NK-92 (cell line): ENCODE results near the gene MTARC2.

Source experiments
- DNase-seq: peaks from one replicate; lab custom pipeline; 2025; ENCODE audit not compliant: unreplicated experiment; lab: John Stamatoyannopoulos, UW

MTARC2 gene

DNA sequence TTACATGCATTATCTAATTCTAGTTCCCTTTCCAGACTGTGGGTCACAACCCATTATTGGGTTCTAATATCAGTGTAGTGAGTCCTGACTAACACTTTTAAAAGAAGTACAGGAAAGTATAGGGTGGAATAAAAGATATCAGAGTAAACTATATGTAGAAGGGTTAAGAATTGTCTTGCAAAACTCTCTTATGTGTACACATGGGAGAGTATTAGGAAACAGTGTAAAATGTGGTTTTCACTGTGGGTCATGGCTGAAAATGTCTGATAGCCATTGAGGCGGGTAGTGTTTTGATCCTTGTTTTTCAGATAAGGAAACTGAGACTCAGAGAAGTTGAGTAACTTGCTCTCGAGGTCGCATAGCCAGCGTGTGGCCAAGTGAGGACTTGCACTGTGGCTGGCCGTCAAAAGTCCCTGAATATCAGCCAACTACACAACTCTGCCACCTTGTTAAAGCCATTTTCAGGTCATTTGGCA, 20.0 kb downstream of the MTARC2 start:
- DNase-seq = no peak

GRCh38 chr1:220769205-220769604, 21.1 kb downstream of the MTARC2 start:
- no peak for DNase-seq

DNA sequence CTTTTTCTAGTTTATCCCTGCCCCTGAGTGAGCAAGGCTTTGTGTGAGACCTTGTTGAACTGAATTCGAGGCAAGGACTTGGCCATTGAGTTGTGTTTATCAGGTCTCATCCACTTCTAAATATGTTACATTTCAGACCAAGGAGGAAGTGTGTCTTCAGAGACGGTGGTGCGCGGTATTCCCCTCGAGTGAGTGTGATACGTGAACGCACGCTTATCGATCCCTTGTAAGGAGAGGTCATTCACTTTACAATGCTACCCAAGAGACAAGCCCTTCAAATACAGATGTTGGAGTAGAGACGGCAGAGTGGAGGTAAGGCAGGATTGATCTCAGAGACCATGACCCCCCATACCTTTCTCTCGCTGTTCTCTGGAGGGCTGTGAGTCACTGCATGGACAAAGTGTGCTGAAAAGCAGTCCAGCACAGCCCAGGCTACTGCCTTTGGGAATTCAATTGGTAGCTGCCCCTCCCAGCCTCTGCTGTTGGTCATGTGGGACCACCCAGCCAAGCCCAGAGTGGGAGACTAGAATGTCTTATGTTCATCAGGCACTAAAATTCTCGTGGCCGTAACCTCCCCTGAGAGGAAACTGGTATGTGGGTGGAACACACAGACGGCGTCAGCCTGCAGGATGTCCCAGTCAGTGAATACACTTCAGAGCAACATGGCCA, 22.3 kb downstream of the MTARC2 start:
- DNase-seq = no peak

- DNase-seq = no peak
Measured at GRCh38 chr1:220772846-220773245, 24.7 kb downstream of the MTARC2 start.

DNA sequence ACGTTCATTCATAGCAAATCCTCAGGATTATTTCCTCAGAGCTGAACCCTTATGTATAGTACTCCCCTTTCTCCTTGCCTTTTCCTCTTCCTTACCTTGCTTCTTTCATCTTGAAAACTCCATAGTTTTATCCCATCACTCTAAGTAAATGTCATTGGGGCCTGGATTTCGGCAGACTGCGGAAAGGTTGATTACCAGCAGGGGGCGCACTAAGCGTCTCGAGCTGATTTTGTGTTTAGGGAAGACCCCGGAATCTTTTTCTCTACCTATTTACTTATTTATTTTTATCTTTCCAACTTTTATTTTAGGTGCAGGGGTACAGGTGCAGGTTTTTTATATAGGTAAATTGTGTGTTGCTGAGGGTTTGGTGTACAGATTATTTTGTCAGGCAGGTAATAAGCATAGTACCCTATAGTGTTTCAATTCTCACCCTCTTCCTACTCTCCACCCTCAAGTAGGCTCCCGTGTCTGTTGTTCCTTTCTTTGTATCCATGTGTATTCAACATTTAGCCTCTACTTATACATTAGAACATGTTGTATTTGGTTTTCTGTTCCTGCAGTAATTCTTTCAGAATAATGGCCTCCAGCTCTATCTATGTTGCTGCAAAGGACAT, 27.2 kb downstream of the MTARC2 start:
- DNase-seq = no peak

- no peak for DNase-seq
Measured at GRCh38 chr1:220776254-220776653, 28.1 kb downstream of the MTARC2 start.

DNA sequence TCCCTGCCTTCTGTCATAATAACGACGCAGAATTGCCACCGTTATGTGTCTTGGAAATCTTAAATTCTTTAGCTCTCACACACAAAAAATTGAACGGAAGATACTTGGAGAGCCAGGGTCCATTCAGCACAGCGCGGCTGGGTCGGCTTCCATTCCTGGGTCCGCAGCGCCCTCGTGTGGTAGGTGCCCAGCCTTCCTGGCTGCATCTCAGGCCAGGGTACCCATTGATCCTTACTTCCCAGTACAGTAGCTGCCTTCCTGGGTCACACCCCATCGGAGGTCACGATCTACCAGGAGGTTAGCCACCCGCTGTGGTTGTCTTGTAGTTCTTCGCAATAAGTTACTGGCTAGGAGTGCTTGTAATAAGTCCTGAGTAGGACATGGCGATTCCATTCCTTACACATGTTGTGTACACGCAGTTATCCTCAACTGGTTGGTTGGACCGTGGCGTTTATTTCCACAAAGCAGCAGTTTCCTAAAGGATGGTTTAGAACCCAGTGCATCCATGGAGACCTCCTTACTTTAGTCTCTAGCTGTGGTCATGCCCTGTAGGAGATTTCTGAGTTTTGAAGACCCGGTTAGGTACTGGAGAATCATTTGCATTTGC, 28.7 kb downstream of the MTARC2 start:
- DNase-seq = no peak

GRCh38 chr1:220783453-220783852, 35.3 kb downstream of the MTARC2 start:
- DNase-seq = no peak

GRCh38 chr1:220784751-220785150, 36.6 kb downstream of the MTARC2 start:
- DNase-seq = no peak

- no peak for DNase-seq
Measured at GRCh38 chr1:220785166-220786056, 37.3 kb downstream of the MTARC2 start.

DNA sequence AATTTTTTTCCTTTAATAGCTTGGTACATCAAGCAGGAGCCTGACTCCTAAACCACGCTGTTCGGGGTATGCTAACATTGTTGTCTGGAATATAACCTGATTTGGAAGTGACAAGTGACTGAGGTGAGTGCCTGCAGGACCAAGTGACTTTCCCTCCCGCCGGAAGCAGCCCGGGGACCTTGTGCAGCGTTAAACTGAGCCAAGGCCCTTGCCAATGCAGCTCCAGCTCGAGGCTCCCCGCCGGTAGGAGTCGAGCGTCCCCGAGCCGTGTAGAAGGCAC, 37.9 kb downstream of the MTARC2 start:
- no peak for DNase-seq

DNA sequence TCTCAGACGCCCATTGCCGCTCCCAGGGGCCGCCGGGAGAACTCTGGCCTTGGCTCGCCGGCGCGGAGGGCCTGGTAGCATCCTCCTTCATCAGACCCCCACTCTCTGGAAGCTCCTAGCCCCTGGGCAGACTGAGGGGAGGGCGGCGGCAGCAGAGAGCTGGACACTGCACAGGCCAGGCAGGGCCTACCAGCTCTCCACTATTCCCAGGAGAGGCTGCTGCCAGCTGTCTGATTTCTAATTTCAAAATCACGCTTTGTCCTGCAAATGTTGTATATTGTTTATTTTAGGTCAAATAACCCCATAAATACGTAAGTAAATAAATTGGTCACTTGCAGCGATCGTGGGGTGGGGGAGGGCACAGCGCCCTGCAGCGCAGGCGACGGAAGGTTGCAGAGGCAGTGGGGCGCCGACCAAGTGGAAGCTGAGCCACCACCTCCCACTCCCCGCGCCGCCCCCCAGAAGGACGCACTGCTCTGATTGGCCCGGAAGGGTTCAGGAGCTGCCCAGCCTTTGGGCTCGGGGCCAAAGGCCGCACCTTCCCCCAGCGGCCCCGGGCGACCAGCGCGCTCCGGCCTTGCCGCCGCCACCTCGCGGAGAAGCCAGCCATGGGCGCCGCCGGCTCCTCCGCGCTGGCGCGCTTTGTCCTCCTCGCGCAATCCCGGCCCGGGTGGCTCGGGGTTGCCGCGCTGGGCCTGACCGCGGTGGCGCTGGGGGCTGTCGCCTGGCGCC, 38.4 kb downstream of the MTARC2 start, which contains the start of gene MTARC1:
Gene MTARC1, plus strand, starts transcription at position 577 of the 732 bp plus-strand sequence. Its CDS starts 32 bp downstream, at position 609.
- DNase-seq = no peak

- no peak for DNase-seq
Measured at GRCh38 chr1:220787069-220787619, 39.0 kb downstream of the MTARC2 start.

DNA sequence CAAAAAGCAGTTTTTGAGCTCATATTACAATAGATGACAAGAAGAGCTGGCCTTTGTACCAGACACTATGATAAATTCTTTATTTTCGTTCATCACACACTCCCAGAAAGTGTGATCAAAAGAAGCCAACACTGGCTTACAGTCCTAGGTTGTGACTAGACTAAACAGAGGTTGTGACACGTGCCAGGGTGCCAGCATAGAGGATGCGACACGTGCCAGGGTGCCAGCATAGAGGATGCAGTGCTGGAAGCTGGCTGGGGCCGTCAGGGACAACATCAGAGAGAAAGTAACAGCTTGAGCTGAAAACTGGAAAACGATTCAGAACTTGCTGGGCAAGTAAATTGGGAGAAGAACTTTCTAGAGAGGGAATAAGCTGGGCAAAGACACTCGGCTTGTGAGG, 40.8 kb downstream of the MTARC2 start:
- DNase-seq = no peak

GRCh38 chr1:220789532-220790147, 41.5 kb downstream of the MTARC2 start:
- DNase-seq = no peak

- no peak for DNase-seq
Measured at GRCh38 chr1:220791285-220791684, 43.2 kb downstream of the MTARC2 start.

- no peak for DNase-seq
Measured at GRCh38 chr1:220791956-220792355, 43.8 kb downstream of the MTARC2 start.

GRCh38 chr1:220796530-220796929, 48.4 kb downstream of the MTARC2 start:
- DNase-seq = no peak

DNA sequence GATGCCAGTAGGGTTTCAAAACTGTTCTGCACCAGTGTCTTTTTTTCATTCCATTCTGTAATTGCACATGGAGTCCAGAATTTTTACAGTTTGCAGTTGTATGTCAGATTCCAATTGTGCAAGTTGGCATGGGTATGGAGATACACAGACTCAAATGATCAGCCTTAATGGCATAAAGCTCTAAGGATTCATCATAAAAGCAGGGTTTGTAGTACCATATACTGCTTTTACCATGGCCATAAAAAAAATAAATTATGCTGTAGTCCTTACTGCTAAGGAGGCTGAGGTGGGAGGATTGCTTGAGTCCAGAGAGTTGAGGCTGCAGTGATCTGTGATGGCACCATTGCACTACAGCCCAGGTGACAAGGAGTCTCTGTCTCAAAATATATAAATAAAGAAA, 48.9 kb downstream of the MTARC2 start:
- no peak for DNase-seq

DNA sequence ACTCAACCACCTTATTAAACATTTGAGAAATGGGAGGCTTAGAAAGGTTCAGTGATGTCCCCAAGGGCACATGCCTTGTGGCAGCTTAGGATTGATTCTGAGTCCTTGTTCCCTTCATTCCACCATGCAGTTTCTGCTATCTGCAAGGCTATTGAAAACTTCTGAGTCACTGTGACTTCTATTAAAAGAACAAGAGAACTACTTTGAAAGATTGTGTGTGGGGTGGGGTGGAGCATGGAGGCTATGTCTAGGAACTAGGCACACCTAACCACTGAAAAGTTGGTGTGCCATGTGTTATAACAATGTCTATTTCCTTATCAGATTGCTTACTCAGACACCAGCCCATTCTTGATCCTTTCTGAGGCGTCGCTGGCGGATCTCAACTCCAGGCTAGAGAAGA, 49.4 kb downstream of the MTARC2 start:
- no peak for DNase-seq
